ENCODE results near the gene RABGGTA. TPM values are rescaled to one million over a fixed set of nuclear protein-coding genes. Genes with fewer than 3 reads are reported as not detected.
"Not testable (repeated sequence)": the region's sequence is repeated elsewhere in the genome, so short reads cannot be mapped to it uniquely, and the experiment has no call there.

Gene RABGGTA
- total RNA-seq, 1 donor from 2014 or later, result 19.4 TPM

GRCh38 chr14:24234095-24235005 is 37.0 kb downstream of the RABGGTA start:
- intact Hi-C loops (cut with micrococcal nuclease), result no loop called here
- ATAC-seq, result no peak

GRCh38 chr14:24233538-24233866 is 37.9 kb downstream of the RABGGTA start:
- intact Hi-C loops (cut with micrococcal nuclease), result no loop called here
- DNase-seq, result no peak
- ATAC-seq, result no peak

More at GRCh38 chr14:24234095-24235005, 37.0 kb downstream of the RABGGTA start:
- no peak for DNase-seq

DNA sequence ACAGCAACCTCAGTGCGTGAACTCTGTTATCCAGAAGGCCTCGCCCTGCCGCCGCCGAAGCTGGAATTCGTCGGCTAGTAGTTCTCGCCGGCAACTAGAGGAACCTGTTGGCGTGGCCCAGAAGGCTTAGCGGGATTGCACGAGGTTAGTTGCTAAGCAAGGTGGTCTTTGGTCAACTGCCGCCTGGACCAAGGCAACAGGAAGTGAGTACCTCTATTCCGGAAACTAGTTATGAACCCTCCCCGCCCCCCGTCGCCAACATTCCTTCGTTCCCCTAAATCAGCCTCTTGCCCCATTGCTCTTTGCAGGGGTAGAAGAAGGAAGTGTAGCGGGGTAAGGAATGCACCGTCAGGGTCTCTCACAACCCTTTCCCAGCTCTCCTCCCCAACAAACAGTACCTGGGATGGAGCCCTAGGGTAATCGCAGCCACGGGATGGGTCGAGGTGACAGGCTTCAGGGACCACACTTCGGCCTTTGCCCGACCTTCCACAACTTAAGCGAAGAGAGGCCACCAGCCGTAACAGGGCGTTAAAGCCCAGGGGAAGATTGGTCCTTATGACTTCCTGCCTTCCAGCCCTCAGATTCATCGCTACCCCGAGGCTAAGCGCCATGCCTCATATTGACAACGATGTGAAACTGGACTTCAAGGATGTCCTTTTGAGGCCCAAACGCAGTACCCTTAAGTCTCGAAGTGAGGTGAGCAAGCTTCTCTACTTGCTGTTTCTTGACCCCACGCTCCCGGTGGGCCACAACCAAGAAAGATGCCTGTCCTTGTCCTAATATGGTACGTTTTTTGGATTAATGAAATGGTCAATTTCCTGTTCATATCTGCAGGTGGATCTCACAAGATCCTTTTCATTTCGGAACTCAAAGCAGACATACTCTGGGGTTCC is 38.5 kb downstream of the RABGGTA start, which contains the start of gene GMPR2:
Gene GMPR2 (plus strand): TSS at position 285 of the 893 bp plus-strand sequence. CDS start 325 bp downstream, at position 610.
- intact Hi-C loops (cut with micrococcal nuclease), result no loop called here
- DNase-seq (no peak), ATAC-seq (peak; percentile 72)

DNA sequence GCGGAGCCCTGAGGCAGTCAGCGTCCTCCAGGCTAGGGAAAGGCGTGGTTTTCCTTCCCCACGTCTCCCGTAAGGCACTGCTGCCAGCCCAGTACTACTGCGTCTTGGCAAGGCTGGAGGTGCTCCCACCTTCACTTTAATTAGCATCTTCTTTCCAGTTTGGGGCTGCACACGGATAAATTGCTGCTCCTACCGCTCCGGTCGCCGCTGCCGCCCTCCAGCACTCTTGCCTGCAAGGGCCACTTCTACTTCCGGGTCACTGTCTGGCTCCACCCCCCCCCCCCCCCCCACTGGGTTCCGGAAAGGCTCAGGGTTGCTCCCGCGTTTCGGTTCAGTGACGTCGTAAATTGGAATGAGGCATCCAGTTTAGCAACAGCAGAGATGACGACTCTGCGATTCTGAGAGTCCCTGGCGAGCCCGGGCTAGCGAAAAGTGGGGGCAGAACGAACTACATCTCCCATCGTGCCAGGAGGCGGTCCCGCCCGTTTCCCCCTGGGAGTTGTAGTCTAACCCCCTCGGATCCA is 39.2 kb downstream of the RABGGTA start, which contains the start of gene NEDD8:
Gene NEDD8 (minus strand): TSS at position 247 of the 524 bp plus-strand sequence. CDS start 100 bp downstream, at position 147.
- ATAC-seq (peak; percentile 90), DNase-seq (peak; percentile 94)
- intact Hi-C loops (cut with micrococcal nuclease), result no loop called here

DNA sequence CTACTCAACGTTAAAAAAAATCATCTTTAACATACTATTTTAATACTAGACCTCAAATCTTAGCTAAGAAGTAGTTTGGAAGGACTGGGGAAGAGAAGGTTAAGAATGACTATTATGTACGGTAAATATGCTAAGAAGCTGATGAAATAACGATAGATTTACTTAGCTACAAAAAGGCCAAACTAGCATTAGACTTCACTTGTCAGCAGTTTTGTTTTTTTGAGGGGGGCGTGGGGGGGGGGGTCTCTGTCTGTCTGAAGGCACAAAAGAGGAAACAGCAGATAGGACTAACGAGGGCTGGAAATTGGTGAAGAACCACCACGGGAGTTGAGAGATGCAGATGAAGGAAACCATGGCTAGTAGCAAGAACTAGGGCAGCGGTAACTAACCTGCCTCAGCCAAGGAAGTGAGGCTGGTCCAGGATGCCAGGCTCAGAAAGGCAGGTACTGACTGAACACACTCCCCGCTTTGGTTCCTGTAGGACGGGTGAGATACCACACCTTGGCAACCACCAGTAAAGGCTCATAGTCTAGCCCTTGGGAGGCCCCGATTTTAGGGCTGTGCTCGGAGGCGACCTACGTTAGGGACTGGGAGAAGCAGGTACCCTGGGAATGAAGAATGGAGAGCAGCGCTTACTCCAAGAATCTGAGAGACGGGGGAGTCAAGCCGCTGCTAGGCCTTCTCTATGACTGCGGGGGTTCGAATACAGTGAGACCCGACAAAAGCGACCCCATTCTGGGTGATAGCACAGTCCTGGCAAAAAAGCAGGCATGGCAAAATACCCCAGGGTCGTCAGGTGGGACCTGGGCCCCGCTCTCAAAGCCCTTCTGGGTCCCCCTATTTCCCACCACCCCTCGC is 39.9 kb downstream of the RABGGTA start:
- no peak for ATAC-seq
- DNase-seq, result no peak
- intact Hi-C loops (cut with micrococcal nuclease), result no loop called here

GRCh38 chr14:24228902-24229301 is 42.5 kb downstream of the RABGGTA start:
- ATAC-seq, result no peak
- DNase-seq, result no peak
- intact Hi-C loops (cut with micrococcal nuclease), result no loop called here

- DNase-seq (no peak), ATAC-seq (no peak)
- intact Hi-C loops (cut with micrococcal nuclease), result no loop called here
These were observed 44.9 kb downstream of the RABGGTA start for GRCh38 chr14:24226473-24226872.

DNA sequence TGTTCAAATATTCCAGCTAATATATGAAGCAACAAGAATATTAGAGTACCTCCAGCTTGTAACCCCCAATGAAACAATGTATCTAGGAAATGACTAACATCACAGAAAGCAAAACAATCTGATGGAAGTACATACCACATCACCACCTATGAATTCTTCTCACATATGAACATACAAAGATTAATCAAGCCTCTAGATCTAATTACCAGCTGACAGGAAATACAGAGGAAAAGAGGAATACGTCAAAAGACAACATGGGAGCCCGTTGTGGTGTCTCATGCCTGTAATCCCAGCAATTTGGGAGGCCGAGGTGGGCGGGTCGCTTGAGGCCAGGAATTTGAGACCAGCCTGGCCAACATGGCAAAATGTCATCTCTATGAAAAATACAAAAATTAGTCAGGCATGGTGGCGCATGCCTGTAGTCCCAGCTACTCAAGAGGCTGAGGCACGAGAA is 46.8 kb downstream of the RABGGTA start:
- no peak for ATAC-seq
- intact Hi-C loops (cut with micrococcal nuclease), result no loop called here

DNA sequence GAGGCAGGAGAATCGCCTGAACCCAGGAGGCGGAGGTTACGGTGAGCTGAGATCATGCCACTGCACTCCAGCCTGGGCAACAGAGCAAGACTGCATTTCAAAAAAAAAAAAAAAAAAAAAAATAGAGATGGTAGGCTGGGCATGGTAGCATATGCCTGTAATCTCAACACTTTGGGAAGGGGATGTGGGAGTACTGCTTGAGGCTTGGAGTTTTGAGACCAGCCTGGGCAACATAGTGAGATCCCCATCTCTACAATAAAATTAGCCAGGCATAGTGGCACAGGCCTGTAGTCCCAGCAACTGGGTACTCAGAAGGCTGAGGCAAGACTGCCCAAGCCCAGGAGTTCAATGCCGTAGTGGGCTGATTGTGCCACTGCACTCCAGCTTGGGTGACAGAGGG is 48.4 kb downstream of the RABGGTA start:
- DNase-seq; intact Hi-C loops (cut with micrococcal nuclease); ATAC-seq: not testable (repeated sequence)

More for the DNA sequence above, 46.8 kb downstream of the RABGGTA start:
- DNase-seq, result no peak

GRCh38 chr14:24219521-24219920 is 51.9 kb downstream of the RABGGTA start:
- intact Hi-C loops (cut with micrococcal nuclease), result no loop called here
- no peak for ATAC-seq

GRCh38 chr14:24219080-24219479 is 52.3 kb downstream of the RABGGTA start:
- no peak for DNase-seq
- ATAC-seq, result no peak
- intact Hi-C loops (cut with micrococcal nuclease), result no loop called here

More at GRCh38 chr14:24219521-24219920, 51.9 kb downstream of the RABGGTA start:
- no peak for DNase-seq

DNA sequence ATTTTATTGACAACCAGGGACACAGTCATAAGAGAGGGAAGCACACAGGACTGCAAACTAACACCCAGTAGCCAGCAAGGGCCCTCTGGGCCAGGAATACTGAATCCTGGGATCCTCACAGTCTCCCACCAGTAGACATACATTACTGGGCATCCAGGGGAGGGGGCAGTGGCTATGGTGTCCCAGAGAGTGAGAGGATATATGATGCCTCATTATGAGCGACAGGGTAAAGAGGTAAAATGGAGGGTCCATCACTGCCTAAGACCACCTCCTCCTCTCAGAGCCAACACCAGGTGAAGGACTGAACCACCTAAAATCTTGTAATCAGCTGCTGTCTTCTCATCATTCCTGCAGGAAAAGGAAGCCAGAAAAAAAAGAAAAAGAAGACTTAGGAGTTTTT is 54.5 kb downstream of the RABGGTA start:
- ATAC-seq; intact Hi-C loops (cut with micrococcal nuclease); DNase-seq: not testable (repeated sequence)

DNA sequence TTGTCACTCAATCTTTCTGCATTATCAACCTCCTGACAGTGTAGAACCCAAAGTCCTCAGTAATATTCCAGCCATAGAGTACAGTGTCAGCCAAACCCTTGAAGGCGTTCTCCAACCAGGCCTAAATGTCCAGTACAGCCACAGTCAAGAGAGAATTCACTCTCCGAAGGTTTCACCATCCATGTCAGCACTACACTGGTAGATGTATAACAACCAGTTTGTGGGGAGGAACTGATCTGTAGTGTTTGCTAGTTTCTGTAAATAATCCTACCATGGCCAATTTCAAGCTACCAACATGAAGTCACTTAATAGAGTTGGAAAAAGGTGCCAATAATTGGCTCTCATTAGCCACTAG is 55.1 kb downstream of the RABGGTA start:
- ATAC-seq (no peak), DNase-seq (no peak)
- intact Hi-C loops (cut with micrococcal nuclease), result no loop called here

Other genes starting within 250 kb of the RABGGTA start
- gene CARMIL3, start 219.6 kb downstream of the RABGGTA start, total RNA-seq, result 0.12 TPM
- gene CPNE6, start 200.0 kb downstream of the RABGGTA start, total RNA-seq, result not detected
- 3.0 TPM for gene PCK2, start 177.3 kb downstream of the RABGGTA start, total RNA-seq
- gene DCAF11, start 156.8 kb downstream of the RABGGTA start, total RNA-seq, result 85.8 TPM
- 0.77 TPM for gene NRL, start 156.6 kb downstream of the RABGGTA start, total RNA-seq
- gene FITM1, start 140.9 kb downstream of the RABGGTA start, total RNA-seq, result 140 TPM
- gene PSME1, start 135.4 kb downstream of the RABGGTA start, total RNA-seq, result 137 TPM
- gene EMC9, start 130.0 kb downstream of the RABGGTA start, total RNA-seq, result 16.4 TPM
- gene PSME2, start 125.0 kb downstream of the RABGGTA start, total RNA-seq, result 92.6 TPM
- gene RNF31, start 124.1 kb downstream of the RABGGTA start, total RNA-seq, result 42.8 TPM
- gene IRF9, start 110.3 kb downstream of the RABGGTA start, total RNA-seq, result 27.6 TPM
- gene REC8, start 99.5 kb downstream of the RABGGTA start, total RNA-seq, result 3.2 TPM
- 14.9 TPM for gene IPO4, start 82.8 kb downstream of the RABGGTA start, total RNA-seq
- gene TM9SF1, start 76.2 kb downstream of the RABGGTA start, total RNA-seq, result 19.2 TPM
- gene TSSK4, start 65.9 kb downstream of the RABGGTA start, total RNA-seq, result 0.25 TPM
- 30.1 TPM for gene CHMP4A, start 58.1 kb downstream of the RABGGTA start, total RNA-seq
- 15.4 TPM for gene MDP1, start 55.5 kb downstream of the RABGGTA start, total RNA-seq
- 225 TPM for gene NEDD8, start 39.2 kb downstream of the RABGGTA start, total RNA-seq
- gene GMPR2, start 38.7 kb downstream of the RABGGTA start, total RNA-seq, result 29.0 TPM
- 34.5 TPM for gene TINF2, start 29.0 kb downstream of the RABGGTA start, total RNA-seq
- 2.7 TPM for gene TGM1, start 8.4 kb downstream of the RABGGTA start, total RNA-seq
- gene DHRS1, start 28.2 kb upstream of the RABGGTA start, total RNA-seq, result 5.9 TPM
- 25.5 TPM for gene NOP9, start 28.3 kb upstream of the RABGGTA start, total RNA-seq
- gene CIDEB, start 36.4 kb upstream of the RABGGTA start, total RNA-seq, result 3.9 TPM
- 1.5 TPM for gene LTB4R2, start 38.5 kb upstream of the RABGGTA start, total RNA-seq
- gene LTB4R, start 39.9 kb upstream of the RABGGTA start, total RNA-seq, result 1.6 TPM
- gene ADCY4, start 63.5 kb upstream of the RABGGTA start, total RNA-seq, result 26.5 TPM
- gene RIPK3, start 68.4 kb upstream of the RABGGTA start, total RNA-seq, result 3.5 TPM
- 21.7 TPM for gene NFATC4, start 96.6 kb upstream of the RABGGTA start, total RNA-seq
- gene NYNRIN, start 127.4 kb upstream of the RABGGTA start, total RNA-seq, result 7.3 TPM
- gene CBLN3, start 158.1 kb upstream of the RABGGTA start, total RNA-seq, result 2.3 TPM
- 25.1 TPM for gene KHNYN, start 158.4 kb upstream of the RABGGTA start, total RNA-seq
- gene SDR39U1, start 171.2 kb upstream of the RABGGTA start, total RNA-seq, result 86.8 TPM
- 0.47 TPM for gene CMA1, start 236.7 kb upstream of the RABGGTA start, total RNA-seq

Measured in left ventricle myocardium superior (tissue), 1 donor.